CD4-positive, alpha-beta T cell treated with Interferon alpha-2 for 1 hour (primary cell): ENCODE measurements around the gene ERAL1.
A peak's percentile ranks its signal among the peaks of the same experiment; 100 is the strongest.
"Not testable (repeated sequence)": the region's sequence is repeated elsewhere in the genome, so short reads cannot be mapped to it uniquely, and the experiment has no call there.

Source experiments
- DNase-seq, 2 donors: peaks; one replicate each; pipeline ENCODE4 v3.0.0-alpha.2; 2020 to 2022

The ERAL1 gene

GRCh38 chr17:28855336-28855679, 492 bp downstream of the ERAL1 start:
- no peak for DNase-seq

- DNase-seq, result no peak
These were observed 1.3 kb downstream of the ERAL1 start for GRCh38 chr17:28856028-28856574.

DNA sequence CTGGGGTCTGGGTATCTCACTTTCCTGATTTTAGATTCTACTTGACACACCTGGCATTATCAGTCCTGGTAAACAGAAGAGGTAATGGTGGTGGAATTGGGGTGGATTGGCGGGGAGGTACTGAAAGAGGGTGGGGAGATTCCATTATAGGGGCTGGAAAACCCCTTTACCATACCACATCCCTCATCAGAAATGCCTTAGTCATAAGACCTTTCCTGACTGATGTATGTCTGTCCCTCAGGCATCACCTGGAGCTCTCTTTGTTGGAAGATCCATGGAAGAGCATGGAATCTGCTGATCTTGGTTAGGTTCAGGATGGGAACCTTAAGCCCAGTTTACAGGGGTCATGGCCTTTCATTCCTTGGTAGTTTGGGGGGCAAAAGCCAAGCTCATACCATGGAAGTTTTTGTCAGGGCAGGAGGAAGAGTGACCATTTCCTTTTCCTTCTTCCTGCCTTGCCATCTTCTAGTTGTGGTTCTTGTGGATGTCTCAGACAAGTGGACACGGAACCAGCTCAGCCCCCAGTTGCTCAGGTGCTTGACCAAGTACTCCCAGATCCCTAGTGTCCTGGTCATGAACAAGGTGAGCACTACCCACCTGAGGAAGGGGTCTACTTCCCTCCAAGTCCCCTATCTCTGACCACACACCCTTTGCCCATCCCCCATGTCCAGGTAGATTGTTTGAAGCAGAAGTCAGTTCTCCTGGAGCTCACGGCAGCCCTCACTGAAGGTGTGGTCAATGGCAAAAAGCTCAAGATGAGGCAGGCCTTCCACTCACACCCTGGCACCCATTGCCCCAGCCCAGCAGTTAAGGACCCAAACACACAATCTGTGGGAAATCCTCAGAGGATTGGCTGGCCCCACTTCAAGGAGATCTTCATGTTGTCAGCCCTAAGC, 3.3 kb downstream of the ERAL1 start:
- DNase-seq, result no peak

DNA sequence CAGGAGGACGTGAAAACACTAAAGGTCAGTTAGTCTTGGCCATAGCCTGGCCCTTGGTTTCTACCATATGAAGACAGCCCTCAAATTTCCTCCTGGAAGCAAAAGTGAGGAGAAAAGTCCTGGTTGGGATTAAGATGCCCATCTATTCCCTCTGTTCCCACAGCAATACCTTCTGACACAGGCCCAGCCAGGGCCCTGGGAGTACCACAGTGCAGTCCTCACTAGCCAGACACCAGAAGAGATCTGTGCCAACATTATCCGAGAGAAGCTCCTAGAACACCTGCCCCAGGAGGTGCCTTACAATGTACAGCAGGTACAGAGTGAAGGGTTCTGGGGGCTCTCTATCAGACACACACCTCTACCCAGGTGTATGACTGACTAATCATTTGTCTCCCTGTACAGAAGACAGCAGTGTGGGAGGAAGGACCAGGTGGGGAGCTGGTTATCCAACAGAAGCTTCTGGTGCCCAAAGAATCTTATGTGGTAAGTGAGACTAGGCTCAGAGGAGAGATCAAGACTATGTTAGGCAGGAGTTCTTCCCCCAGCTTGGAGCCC, 4.1 kb downstream of the ERAL1 start:
- DNase-seq, result no peak

- no peak for DNase-seq
These were observed 5.6 kb downstream of the ERAL1 start for GRCh38 chr17:28860363-28860808.

DNA sequence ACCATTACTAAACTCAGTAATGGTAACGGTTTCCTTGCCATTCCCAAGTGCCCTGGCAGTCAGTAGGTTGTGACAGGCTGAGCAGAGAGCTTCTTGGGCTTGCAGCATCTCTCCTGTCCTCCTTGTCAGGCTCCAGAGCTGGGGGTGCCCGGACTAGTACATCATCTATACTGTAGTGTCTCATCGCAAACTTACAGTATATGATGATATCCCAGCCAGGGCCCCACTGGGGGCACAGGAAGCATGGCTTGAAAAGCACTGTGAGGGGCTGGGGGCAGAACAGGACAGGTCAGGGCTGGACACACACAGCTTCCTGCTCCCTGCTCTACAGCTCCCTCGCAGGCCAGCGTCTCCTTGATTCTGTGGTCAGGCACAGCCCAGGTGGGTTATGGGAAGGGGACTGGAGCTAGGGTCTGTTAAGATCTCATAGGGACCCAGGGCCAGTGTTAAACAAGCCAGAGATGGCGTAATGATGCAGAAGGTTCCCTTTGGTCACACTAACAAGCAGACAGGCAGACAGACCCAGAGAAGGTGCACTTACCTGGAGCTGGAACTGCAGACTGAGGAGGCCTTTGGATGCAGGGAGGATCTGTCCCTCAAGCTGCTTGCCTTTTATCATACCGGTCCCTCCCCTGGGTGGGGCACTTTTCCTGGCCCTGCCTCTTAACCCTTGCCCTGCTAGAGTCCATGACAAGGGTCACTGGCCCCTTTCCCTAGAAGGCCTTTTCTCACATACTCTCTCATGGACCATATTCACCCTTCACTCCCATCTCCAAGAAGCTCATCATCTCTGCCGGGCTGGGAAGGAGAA, 6.8 kb downstream of the ERAL1 start:
- no peak for DNase-seq

DNA sequence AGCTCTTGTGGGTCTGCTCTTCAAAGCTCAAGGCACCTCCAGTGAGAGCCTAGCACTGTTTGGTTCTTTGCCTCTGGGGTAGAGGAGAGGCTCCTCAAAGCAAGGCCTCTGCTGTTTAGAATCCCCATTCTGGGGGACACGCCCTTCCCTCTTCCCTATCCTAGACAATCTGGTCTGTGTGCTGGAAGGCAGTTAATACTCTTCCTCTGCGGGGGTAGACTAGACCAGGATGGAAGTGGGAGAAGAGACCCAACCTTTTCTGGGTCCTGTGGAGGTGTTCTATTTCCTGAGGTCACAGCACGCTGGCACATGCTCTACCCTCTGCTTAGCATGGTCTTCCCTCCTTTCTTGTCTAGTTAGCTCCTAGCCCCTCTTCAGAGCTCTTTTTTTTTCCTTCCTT, 7.7 kb downstream of the ERAL1 start:
- DNase-seq, result no peak

- no peak for DNase-seq
These were observed 9.1 kb downstream of the ERAL1 start for GRCh38 chr17:28863953-28864352.

DNA sequence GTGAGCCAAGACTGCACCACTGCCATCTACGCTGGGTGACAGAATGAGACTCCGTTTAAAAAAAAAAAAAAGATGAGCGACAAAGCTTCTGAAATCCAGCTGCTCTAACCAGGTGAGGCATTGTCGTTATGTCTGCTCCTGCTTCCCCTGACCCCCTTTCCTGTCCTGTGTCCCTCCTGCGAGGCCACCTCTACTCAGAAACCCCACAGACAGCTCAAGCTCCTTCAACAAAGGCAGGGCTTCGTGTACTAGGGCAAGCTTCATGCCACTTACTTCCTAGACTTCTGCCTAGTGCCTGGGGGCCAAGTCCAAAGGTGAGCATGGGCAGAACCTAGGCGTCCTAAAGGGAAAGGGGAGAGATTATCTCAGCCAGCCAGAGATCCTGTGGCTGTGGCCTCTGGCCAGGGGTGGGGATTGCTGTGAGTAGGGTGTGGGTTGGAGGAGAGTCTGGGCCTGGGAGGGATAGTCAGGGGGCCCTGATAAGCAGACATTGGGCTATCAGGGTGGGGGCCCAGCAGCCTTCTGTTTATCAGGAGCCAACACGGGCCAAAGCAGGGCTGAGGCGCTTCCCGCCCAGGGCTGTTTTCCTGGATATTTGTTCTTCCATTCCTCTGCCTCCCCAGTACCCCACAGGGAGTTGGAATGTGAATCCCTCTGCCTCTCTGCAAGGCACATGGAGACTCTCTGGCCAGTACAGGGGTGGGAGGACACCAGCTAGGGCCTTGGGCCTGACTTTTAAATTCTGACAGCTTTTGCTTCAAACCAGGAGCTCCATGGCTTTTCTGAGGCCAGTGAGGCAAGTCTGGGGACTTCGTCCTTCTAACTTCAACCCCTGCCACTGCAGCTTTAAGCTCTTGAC, 10.4 kb downstream of the ERAL1 start:
- DNase-seq, result no peak

DNA sequence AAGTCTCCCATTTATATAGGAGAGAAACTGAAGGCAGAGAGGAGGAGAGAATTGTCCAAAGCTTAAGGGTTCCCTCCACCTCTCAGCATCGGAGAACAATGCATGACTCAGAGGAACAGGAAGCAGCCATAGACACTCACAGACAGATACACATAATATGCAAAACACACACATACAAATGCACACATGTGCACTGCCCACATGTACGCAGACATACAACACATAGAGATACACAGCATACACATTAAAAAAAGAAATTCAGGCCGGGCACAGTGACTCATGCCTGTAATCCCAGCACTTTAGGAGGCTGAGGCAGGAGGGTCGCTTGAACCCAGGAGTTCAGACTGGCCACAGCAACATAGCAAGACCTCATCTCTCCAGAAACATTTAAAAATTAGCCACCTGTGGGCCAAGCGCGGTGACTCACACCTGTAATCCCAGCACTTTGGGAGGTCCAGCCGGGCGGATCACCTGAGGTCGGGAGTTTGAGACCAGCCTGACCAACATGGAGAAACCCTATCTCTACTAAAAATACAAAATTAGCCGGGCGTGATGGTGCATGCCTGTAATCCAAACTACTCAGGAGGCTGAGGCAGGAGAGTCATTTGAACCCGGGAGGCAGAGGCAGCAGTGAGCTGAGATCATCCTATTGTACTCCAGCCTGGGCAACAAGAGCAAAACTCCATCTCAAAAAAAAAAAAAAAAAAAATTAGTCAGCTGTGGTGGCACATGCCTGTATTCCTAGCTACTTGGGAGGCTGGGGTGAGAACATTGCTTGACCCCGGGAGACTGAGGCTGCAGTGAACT, 11.3 kb downstream of the ERAL1 start:
- no peak for DNase-seq

DNA sequence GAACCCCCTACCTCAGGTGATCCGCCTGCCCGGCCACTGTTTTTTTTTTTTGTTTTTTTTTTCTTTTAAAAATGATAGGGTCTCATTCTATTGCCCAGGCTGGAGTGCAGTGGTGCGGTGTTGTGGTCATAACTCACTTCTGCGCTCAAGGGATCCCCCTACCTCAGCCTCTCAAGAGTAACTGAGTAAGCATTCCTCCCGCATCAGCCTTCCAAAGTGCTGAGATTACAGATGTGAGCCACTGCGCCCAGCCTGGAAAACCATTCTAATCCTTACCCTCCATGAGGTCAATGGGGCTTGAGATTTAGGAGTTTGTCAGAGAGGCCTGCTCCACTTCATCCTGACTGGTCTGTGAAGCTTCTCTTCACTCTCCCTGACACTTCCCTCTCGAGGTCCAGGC, 12.5 kb downstream of the ERAL1 start:
- DNase-seq, result no peak

DNA sequence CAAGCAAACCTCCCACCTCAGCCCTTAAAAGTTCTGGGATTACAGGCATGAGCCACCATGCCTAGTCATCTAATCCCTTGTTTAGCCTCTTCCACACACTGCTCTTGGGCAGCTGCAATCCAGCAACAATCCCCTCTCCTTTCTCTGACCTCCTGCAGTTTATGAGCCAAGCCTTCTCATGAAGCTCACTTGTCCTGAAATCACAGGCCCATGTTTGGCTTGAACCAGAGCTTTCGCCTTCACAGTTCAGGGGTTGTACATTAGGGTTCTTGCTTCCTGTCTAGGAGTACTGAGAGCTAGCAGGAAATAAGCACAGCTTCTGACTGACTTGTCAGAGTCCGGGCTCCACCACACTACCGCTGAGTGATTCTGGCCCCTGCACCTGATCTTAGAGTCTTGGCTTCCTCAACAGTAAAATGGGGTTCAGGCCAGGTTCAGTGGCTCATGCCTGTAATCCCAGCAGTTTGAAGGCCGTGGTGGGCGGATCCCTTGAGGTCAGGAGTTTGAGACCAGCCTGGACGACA, 16.3 kb downstream of the ERAL1 start:
- DNase-seq, result peak in 1 of 2 donors; percentile 42

DNA sequence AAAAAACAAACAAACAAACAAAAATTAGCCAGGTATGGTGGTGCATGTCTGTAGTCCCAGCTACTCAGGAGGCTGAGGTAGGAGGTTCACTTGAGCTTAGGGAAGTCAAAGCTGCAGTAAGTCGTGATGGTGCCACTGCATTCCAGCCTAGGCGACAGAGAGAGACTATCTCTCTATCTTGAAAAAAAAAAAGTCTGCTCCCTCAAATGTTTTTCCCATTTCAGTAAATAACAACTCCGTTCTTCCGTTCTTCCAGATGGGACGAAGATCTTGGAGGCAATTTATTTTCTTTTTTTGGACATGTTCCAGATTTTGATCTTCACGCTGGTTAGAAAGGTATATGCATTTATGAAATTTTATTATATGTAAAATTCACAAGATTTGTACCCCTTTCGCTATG, 19.0 kb downstream of the ERAL1 start:
- DNase-seq, result no peak

- no peak for DNase-seq
These were observed 19.9 kb downstream of the ERAL1 start for GRCh38 chr17:28874750-28875149.

- DNase-seq, result no peak
These were observed 21.2 kb downstream of the ERAL1 start for GRCh38 chr17:28875848-28876550.

DNA sequence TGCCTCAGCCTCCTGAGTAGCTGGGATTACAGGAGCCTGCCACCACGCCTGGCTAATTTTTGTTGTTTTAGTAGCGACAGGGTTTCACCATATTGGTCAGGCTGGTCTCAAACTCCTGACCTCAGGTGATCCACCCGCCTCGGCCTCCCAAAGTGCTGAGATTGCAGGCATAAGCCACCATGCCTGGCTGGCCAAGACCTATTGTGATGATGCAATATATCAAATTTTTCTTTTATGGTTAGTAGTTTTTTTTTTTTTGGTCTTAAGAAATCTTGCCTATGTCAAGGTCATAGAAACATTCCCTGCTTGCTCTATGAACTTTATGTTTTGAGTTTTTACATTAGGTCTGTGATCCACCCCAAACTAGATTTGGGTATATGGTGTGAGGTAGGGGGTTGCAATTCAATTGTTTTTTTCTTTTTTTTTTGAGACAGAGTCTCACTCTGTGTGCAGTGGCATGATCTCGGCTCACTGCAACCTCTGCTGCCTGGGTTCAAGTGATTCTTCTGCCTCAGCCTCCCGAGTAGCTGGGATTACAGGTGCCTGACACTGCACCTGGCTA, 22.4 kb downstream of the ERAL1 start:
- not testable (repeated sequence) for DNase-seq

- DNase-seq, result no peak
These were observed 23.5 kb downstream of the ERAL1 start for GRCh38 chr17:28878158-28878910.

DNA sequence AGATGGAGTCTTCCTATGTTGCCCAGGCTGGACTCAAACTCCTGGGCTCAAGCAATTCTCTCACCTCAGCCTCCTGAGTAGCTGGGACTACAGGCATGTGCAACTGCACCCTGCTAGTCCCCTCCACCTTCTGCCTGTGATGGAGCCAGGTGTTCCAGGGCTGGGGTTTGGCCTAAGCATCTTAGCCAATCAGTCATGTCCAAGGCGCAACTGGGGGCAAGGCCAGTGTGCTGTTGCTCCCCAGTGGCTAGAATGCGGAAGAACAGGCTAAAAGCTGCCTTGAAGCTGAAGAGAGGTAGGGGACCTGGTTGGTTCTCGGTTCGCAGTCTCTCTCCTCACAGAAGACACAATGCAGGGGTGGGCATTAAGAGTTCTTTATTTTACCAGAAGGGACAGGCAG, 24.2 kb downstream of the ERAL1 start:
- peak in 1 of 2 donors; percentile 14 for DNase-seq

- no peak for DNase-seq
These were observed 25.2 kb downstream of the ERAL1 start for GRCh38 chr17:28879886-28880571.
